Mesenchymal stem cell (in vitro differentiated cells and primary cell): ENCODE data around the gene GTF2A1L.
"Not testable (repeated sequence)": the region's sequence is repeated elsewhere in the genome, so short reads cannot be mapped to it uniquely, and the experiment has no call there.

Experiments
- DNase-seq: peaks from one replicate; pipeline ENCODE4 v3.0.0-alpha.2; 2013
- H2AFZ ChIP-seq: one replicate; pipeline ENCODE4 v1.6.1; 2013; ENCODE audit warnings: low read depth, mild to moderate bottlenecking, control low read depth, inconsistent platforms, low read length, moderate library complexity
- H2AK5ac ChIP-seq: 2 replicates; pipeline ENCODE4 v1.6.1; 2013; ENCODE audit warnings: low read length, moderate library complexity, mild to moderate bottlenecking, inconsistent platforms; ENCODE audit not compliant: severe bottlenecking
- H2BK120ac ChIP-seq: one replicate; pipeline ENCODE4 v1.6.1; 2013; ENCODE audit warnings: low read depth, mild to moderate bottlenecking, inconsistent platforms, low read length, moderate library complexity
- H2BK12ac ChIP-seq, 2 experiments: one replicate each; pipeline ENCODE4 v1.6.1; 2013; ENCODE audit warnings: inconsistent platforms in 2 of 2, low read length in 2 of 2, mild to moderate bottlenecking in 2 of 2, moderate library complexity in 2 of 2, control low read depth in 1 of 2
- H2BK15ac ChIP-seq: one replicate; pipeline ENCODE4 v1.6.1; 2013; ENCODE audit warnings: mild to moderate bottlenecking, low read depth, inconsistent platforms; ENCODE audit not compliant: poor library complexity, severe bottlenecking
- H2BK5ac ChIP-seq: 2 replicates; pipeline ENCODE4 v1.6.1; 2013; ENCODE audit warnings: low read depth, mild to moderate bottlenecking, low read length, control low read depth, inconsistent platforms; ENCODE audit not compliant: poor library complexity, severe bottlenecking
- H3K14ac ChIP-seq, 2 experiments: one replicate each; pipeline ENCODE4 v1.6.1; 2013; ENCODE audit warnings: inconsistent platforms in 2 of 2, low read length in 2 of 2, control low read depth in 1 of 2, mild to moderate bottlenecking in 1 of 2, moderate library complexity in 1 of 2
- H3K18ac ChIP-seq, 2 experiments: one replicate each; pipeline ENCODE4 v1.6.1; 2013; ENCODE audit warnings: inconsistent platforms in 2 of 2, low read length in 2 of 2, control low read depth in 1 of 2, low read depth in 1 of 2, mild to moderate bottlenecking in 1 of 2
- H3K23ac ChIP-seq, 2 experiments: one replicate each; pipeline ENCODE4 v1.6.1; 2013; ENCODE audit warnings: inconsistent platforms in 2 of 2, low read length in 2 of 2, mild to moderate bottlenecking in 2 of 2, moderate library complexity in 2 of 2, control low read depth in 1 of 2
- H3K27ac ChIP-seq: 2 replicates; pipeline ENCODE4 v1.5.1; 2013; ENCODE audit warnings: mild to moderate bottlenecking, moderate library complexity, low read length, control low read depth, inconsistent platforms; ENCODE audit not compliant: poor library complexity, severe bottlenecking
- H3K27me3 ChIP-seq, 2 experiments: 2 replicates each; pipeline versions ENCODE4 v1.6.1 to v1.7.0; 2013; ENCODE audit warnings: low read length in 2 of 2, mild to moderate bottlenecking in 2 of 2, moderate library complexity in 2 of 2, control low read depth in 1 of 2, inconsistent platforms in 1 of 2; ENCODE audit not compliant: control insufficient read depth in 1 of 2, insufficient read depth in 1 of 2
- H3K36me3 ChIP-seq, 2 experiments: 2 replicates each; pipeline versions ENCODE4 v1.6.1 to v1.7.0; 2013; ENCODE audit warnings: low read length in 2 of 2, control low read depth in 1 of 2, inconsistent platforms in 1 of 2, low read depth in 1 of 2, mild to moderate bottlenecking in 1 of 2; ENCODE audit not compliant: insufficient read depth in 2 of 2, control insufficient read depth in 1 of 2
- H3K4ac ChIP-seq, 2 experiments: one replicate each; pipeline ENCODE4 v1.6.1; 2013; ENCODE audit warnings: inconsistent platforms in 2 of 2, low read length in 2 of 2, mild to moderate bottlenecking in 2 of 2, moderate library complexity in 2 of 2, control low read depth in 1 of 2, low read depth in 1 of 2
- H3K4me1 ChIP-seq: 2 replicates; pipeline ENCODE4 v1.6.1; 2013; ENCODE audit warnings: low read depth, low read length, control low read depth; ENCODE audit not compliant: control insufficient read depth, insufficient read depth
- H3K4me2 ChIP-seq: 2 replicates; pipeline ENCODE4 v1.6.1; 2013; ENCODE audit warnings: low read length, mild to moderate bottlenecking, inconsistent platforms; ENCODE audit not compliant: poor library complexity, severe bottlenecking
- H3K4me3 ChIP-seq, 2 experiments: 2 replicates each; pipeline versions ENCODE4 v1.5.1 to v1.7.0; 2013; ENCODE audit warnings: low read length in 2 of 2, mild to moderate bottlenecking in 2 of 2, control low read depth in 1 of 2, low read depth in 1 of 2; ENCODE audit not compliant: insufficient read depth in 1 of 2
- H3K79me1 ChIP-seq: replicated peaks from 2 replicates; pipeline ENCODE4 v1.6.1; 2013; ENCODE audit warnings: mild to moderate bottlenecking, control low read depth, low read length, inconsistent platforms; ENCODE audit not compliant: poor library complexity, severe bottlenecking
- H3K9ac ChIP-seq: 2 replicates; pipeline ENCODE4 v1.7.0; 2013; ENCODE audit warnings: mild to moderate bottlenecking, low read length, moderate library complexity
- H3K9me3 ChIP-seq: 2 replicates; pipeline ENCODE4 v1.7.0; 2013; ENCODE audit warnings: mild to moderate bottlenecking, low read length; ENCODE audit not compliant: control insufficient read depth
- H4K8ac ChIP-seq: one replicate; pipeline ENCODE4 v1.6.1; 2013; ENCODE audit warnings: inconsistent platforms, mild to moderate bottlenecking, low read length, moderate library complexity
- H4K91ac ChIP-seq: one replicate; pipeline ENCODE4 v1.6.1; 2013; ENCODE audit warnings: mild to moderate bottlenecking, low read length, inconsistent platforms
- WGBS: methylation state at CpG from one replicate; pipeline ENCODE4 v1.1.7; 2013; ENCODE audit warnings: mixed read lengths; 5-methylcytosine and 5-hydroxymethylcytosine counted together

The GTF2A1L gene

DNA sequence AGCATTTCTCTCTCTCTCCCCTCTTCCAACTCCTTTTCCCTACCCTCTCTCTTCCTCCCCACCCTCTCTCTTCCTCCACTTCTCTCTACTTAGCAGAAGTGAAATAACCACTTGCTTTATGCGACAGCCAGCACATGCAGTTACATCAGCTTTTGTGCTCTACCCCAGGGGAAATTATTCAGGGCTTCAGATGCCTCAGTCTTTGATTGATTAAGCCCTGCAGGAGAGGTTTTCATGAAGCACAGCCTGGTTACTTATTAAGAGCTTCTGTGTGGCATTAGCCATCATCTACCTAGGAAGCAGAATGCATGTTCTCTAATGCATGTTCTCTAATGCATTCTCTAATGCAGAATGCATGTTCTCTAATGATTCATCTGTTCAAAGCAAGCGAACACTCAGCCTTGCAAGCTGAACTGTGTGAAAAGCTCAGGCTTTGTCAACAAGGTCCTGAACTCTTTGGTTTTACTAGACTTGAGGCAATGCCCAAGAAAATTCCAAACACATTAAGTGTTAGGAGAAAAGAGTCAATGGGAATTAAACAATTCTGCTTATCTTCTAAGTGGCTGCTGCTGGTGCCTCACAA is 81.8 kb downstream of the GTF2A1L start:
- H3K23ac ChIP-seq = no peak overlapping the region
- 74% methylated on average over 2 of the region's 2 CpGs for WGBS

DNA sequence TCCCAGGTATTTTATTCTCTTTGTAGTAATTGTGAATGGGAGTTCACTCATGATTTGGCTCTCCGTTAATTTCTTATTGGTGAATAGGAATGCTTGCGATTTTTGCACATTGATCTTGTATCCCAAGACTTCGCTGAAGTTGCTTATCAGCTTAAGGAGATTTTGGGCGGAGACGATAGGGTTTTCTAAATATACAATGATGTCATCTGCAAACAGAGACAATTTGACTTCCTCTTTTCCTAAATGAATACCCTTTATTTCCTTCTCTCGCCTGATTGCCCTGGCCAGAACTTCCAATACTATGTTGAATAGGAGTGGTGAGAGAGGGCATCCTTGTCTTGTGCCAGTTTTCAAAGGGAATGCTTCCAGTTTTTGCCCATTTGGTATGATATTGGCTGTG is 86.0 kb downstream of the GTF2A1L start:
- WGBS = 100% methylated on average over 3 of the region's 6 CpGs
- H2BK120ac ChIP-seq, H3K4me3 ChIP-seq, H3K4ac ChIP-seq, H4K8ac ChIP-seq, H4K91ac ChIP-seq, H2AK5ac ChIP-seq, H3K23ac ChIP-seq, H3K4me1 ChIP-seq, H2BK12ac ChIP-seq, H3K27me3 ChIP-seq, H2BK15ac ChIP-seq, H2AFZ ChIP-seq, H2BK5ac ChIP-seq, H3K9me3 ChIP-seq, H3K4me2 ChIP-seq, H3K9ac ChIP-seq, DNase-seq, H3K27ac ChIP-seq, H3K14ac ChIP-seq, H3K79me1 ChIP-seq, H3K36me3 ChIP-seq, H3K18ac ChIP-seq: not testable (repeated sequence)

More for the DNA sequence above, 81.8 kb downstream of the GTF2A1L start:
- Histone ChIP-seq H2BK5ac (no peak overlapping the region), H3K14ac (no peak overlapping the region), H2AK5ac (no peak overlapping the region), H3K9me3 (no peaks in the 10 kb centered on the region), H3K18ac (no peak overlapping the region), H3K4me1 (no peaks in the 10 kb centered on the region), H3K4me3 (no peak overlapping the region), H3K36me3 (no peaks in the 10 kb centered on the region), H4K8ac (no peak overlapping the region), H3K27me3 (peaks cover 0 to 8% of the 10 kb centered on the region in 2 experiments), H2BK15ac (no peak overlapping the region), H2BK12ac (no peak overlapping the region), H2BK120ac (no peak overlapping the region), H3K27ac (peak overlapping the region; percentile 43), H3K79me1 (no peaks in the 10 kb centered on the region), H2AFZ (no peak overlapping the region), H4K91ac (no peak overlapping the region), H3K9ac (no peak overlapping the region), H3K4ac (no peak overlapping the region), H3K4me2 (no peak overlapping the region)
- DNase-seq = peak; percentile 62

DNA sequence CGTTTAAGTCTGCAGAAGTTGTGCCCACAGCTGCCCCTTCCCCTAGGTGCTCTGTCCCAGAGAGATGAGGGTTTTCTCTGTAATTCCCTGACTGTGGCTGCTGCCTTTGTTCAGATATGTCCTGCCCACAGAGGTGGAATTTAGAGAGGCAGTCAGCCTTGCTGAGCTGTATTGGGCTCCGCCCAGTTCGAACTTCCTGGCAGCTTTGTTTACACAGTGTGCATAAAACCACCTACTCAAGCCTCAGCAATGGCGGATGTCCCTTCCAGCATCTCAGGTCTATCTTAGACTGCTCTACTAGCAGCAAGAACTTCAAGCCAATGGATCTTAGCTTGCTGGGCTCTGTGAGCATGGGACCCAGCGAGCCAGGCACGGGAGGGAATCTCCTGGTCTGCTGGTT is 89.8 kb downstream of the GTF2A1L start:
- H2BK5ac ChIP-seq = no peak overlapping the region
- 83% methylated on average over 6 of the region's 6 CpGs for WGBS

DNA sequence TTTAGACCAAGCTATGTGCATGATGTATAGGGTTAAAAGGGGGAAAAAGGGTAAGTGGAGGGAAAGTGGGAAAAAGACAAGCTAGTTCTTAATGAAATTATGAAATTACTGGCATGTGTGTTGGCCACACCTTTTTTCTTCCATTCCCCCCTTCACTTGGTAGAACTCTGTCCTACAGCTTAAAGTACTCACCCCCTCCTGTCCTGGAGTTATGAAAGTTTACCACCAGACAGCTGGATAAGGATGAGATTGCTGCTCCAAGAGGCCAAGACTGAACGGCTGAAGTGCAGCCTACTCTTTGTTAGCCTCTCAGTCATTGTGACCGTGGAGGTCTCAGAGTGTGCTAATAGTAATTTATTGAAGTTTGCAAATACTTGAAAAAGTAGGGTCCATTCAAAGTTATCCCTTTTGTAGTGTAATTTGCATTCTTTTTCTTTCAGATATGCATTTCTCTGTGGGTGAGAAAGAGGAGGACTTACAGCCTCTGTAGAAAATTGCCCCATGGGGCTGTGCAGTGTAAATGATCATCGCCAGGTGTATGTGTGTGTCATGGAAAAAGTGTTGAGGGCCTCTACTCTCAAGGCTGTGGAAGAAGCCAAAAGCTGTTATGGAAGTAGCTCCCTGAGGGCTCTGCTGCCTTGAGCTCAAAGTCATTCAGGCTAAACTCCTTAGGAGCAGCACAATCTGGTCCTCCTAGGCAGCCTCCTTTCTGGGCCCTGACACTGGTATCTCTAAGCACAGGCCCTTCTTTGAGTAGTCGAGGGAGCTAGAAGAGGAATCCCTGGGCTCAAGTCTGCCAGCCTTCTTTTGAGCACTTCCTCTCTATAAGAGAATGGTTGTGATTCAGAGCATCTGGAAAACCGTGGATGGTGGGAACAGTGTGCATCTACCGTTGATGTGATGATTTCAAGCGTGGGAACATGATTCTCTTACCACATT is 91.7 kb downstream of the GTF2A1L start:
- Histone ChIP-seq H2BK12ac (no peak overlapping the region), H2BK15ac (no peak overlapping the region), H3K9ac (no peak overlapping the region), H2AK5ac (no peak overlapping the region), H2AFZ (no peak overlapping the region), H3K9me3 (no peaks in the 10 kb centered on the region), H3K27ac (no peak overlapping the region), H3K14ac (no peak overlapping the region), H3K18ac (no peak overlapping the region), H3K23ac (no peak overlapping the region), H2BK5ac (no peak overlapping the region), H4K8ac (no peak overlapping the region), H3K4me2 (no peak overlapping the region), H3K4me3 (no peak overlapping the region), H3K4me1 (peaks cover 3% of the 10 kb centered on the region), H3K27me3 (no peaks in the 10 kb centered on the region), H4K91ac (no peak overlapping the region), H2BK120ac (no peak overlapping the region), H3K4ac (no peak overlapping the region), H3K36me3 (no peaks in the 10 kb centered on the region), H3K79me1 (no peaks in the 10 kb centered on the region)
- 82% methylated on average over 7 of the region's 7 CpGs for WGBS
- no peak for DNase-seq

More for the DNA sequence above, 89.8 kb downstream of the GTF2A1L start:
- Histone ChIP-seq H2BK12ac (no peak overlapping the region), H3K14ac (no peak overlapping the region), H3K18ac (no peak overlapping the region), H2BK15ac (no peak overlapping the region), H3K27ac (no peak overlapping the region), H3K4me2 (no peak overlapping the region), H3K27me3 (no peaks in the 10 kb centered on the region), H3K23ac (no peak overlapping the region), H3K36me3 (no peaks in the 10 kb centered on the region), H3K9ac (no peak overlapping the region), H4K91ac (no peak overlapping the region), H2AK5ac (no peak overlapping the region), H3K4me1 (peaks cover 3% of the 10 kb centered on the region), H3K9me3 (no peaks in the 10 kb centered on the region), H3K79me1 (no peaks in the 10 kb centered on the region), H2AFZ (no peak overlapping the region), H3K4me3 (no peak overlapping the region), H3K4ac (no peak overlapping the region), H2BK120ac (no peak overlapping the region), H4K8ac (no peak overlapping the region)
- no peak for DNase-seq
